NCI-H146 treated with DMSO at 0.1 percent for 48 hours (cell line): Measurements from ENCODE around the gene TMEM158.

Experiments
- DNase-seq: peaks from one replicate; lab custom pipeline; 2025; ENCODE audit not compliant: unreplicated experiment; lab: John Stamatoyannopoulos, UW

Gene TMEM158

GRCh38 chr3:45204136-45204535 lies 22.0 kb downstream of the TMEM158 start:
- no peak for DNase-seq

- no peak for DNase-seq
Measured at GRCh38 chr3:45199837-45200648, 26.0 kb downstream of the TMEM158 start.

- DNase-seq, result no peak
Measured at GRCh38 chr3:45198264-45199260, 27.5 kb downstream of the TMEM158 start.

- DNase-seq, result no peak
Measured at GRCh38 chr3:45194791-45195190, 31.3 kb downstream of the TMEM158 start.

- DNase-seq, result no peak
Measured at GRCh38 chr3:45191924-45192417, 34.1 kb downstream of the TMEM158 start.

- DNase-seq, result no peak
Measured at GRCh38 chr3:45191424-45191823, 34.7 kb downstream of the TMEM158 start.

- peak; percentile 3 for DNase-seq
Measured at GRCh38 chr3:45188719-45189659, 37.1 kb downstream of the TMEM158 start.

- no peak for DNase-seq
Measured at GRCh38 chr3:45187694-45188141, 38.4 kb downstream of the TMEM158 start.

- DNase-seq, result no peak
Measured at GRCh38 chr3:45186871-45187270, 39.2 kb downstream of the TMEM158 start.

- no peak for DNase-seq
Measured at GRCh38 chr3:45185461-45185860, 40.6 kb downstream of the TMEM158 start.

- no peak for DNase-seq
Measured at GRCh38 chr3:45185052-45185451, 41.0 kb downstream of the TMEM158 start.

GRCh38 chr3:45183872-45184262 lies 42.2 kb downstream of the TMEM158 start:
- DNase-seq, result no peak

- no peak for DNase-seq
Measured at GRCh38 chr3:45182915-45183871, 42.9 kb downstream of the TMEM158 start.

GRCh38 chr3:45181496-45181895 lies 44.6 kb downstream of the TMEM158 start:
- DNase-seq, result no peak

- DNase-seq, result no peak
Measured at GRCh38 chr3:45180899-45181298, 45.2 kb downstream of the TMEM158 start.

GRCh38 chr3:45180051-45180450 lies 46.0 kb downstream of the TMEM158 start:
- DNase-seq, result no peak

GRCh38 chr3:45179163-45179562 lies 46.9 kb downstream of the TMEM158 start:
- DNase-seq, result no peak

- DNase-seq, result no peak
Measured at GRCh38 chr3:45178183-45179023, 47.7 kb downstream of the TMEM158 start.
